GM19328 (cell line): Measurements from ENCODE around the gene LDLRAD4.

Experiments used
- ATAC-seq: cut with Tn5 transposase; IDR thresholded peaks from one replicate; pipeline ENCODE4 v1.9.1; 2021; ENCODE audit warnings: mild to moderate bottlenecking, moderate library complexity; ENCODE audit not compliant: unreplicated experiment

Gene LDLRAD4

GRCh38 chr18:13227910-13228309, 9.3 kb downstream of the LDLRAD4 start:
- ATAC-seq = no peak

- ATAC-seq = no peak
These were observed 10.6 kb downstream of the LDLRAD4 start for GRCh38 chr18:13229001-13229671.

GRCh38 chr18:13231151-13231550, 12.6 kb downstream of the LDLRAD4 start:
- ATAC-seq = no peak

GRCh38 chr18:13232086-13232917, 13.7 kb downstream of the LDLRAD4 start:
- ATAC-seq = no peak

- no peak for ATAC-seq
These were observed 14.6 kb downstream of the LDLRAD4 start for GRCh38 chr18:13232971-13233786.

GRCh38 chr18:13233787-13234783, 15.5 kb downstream of the LDLRAD4 start:
- no peak for ATAC-seq

- ATAC-seq = no peak
These were observed 16.9 kb downstream of the LDLRAD4 start for GRCh38 chr18:13235421-13235831.

GRCh38 chr18:13235981-13236380, 17.4 kb downstream of the LDLRAD4 start:
- no peak for ATAC-seq

GRCh38 chr18:13236411-13236810, 17.9 kb downstream of the LDLRAD4 start:
- ATAC-seq = no peak

GRCh38 chr18:13237073-13237472, 18.5 kb downstream of the LDLRAD4 start:
- ATAC-seq = no peak

GRCh38 chr18:13237641-13238040, 19.1 kb downstream of the LDLRAD4 start:
- ATAC-seq = no peak

GRCh38 chr18:13239171-13239956, 20.8 kb downstream of the LDLRAD4 start:
- ATAC-seq = no peak

GRCh38 chr18:13240060-13240725, 21.6 kb downstream of the LDLRAD4 start:
- no peak for ATAC-seq

GRCh38 chr18:13241083-13241892, 22.7 kb downstream of the LDLRAD4 start:
- no peak for ATAC-seq

- ATAC-seq = no peak
These were observed 23.3 kb downstream of the LDLRAD4 start for GRCh38 chr18:13241893-13242175.

- ATAC-seq = no peak
These were observed 24.2 kb downstream of the LDLRAD4 start for GRCh38 chr18:13242797-13243196.

GRCh38 chr18:13243363-13243762, 24.8 kb downstream of the LDLRAD4 start:
- ATAC-seq = no peak

GRCh38 chr18:13244135-13244534, 25.6 kb downstream of the LDLRAD4 start:
- no peak for ATAC-seq
